ENCODE results near the gene SDF2L1. TPM values are rescaled to one million over a fixed set of nuclear protein-coding genes. Genes with fewer than 3 reads are reported as not detected.

SDF2L1 gene
- polyA plus RNA-seq, 1 donor: 37.5 TPM

GRCh38 chr22:21661991-21662390, 19.9 kb downstream of the SDF2L1 start:
- Histone ChIP-seq H3K9me3 (ENCODE audit: control insufficient read depth, low read depth, low read length) (peaks cover 2% of the 10 kb centered on the region), H3K4me1 (ENCODE audit: control insufficient read depth, insufficient read depth, low read length) (peaks cover 16% of the 10 kb centered on the region)
- no CpG with 5 or more reads among the region's 5 CpGs for WGBS (ENCODE audit: insufficient coverage, low lambda C conversion rate)

GRCh38 chr22:21663738-21664137, 21.6 kb downstream of the SDF2L1 start:
- H3K4me3 ChIP-seq (ENCODE audit: low read length): no peak overlapping the region
- DNase-seq: no peak
- no CpG with 5 or more reads among the region's 2 CpGs for WGBS (ENCODE audit: insufficient coverage, low lambda C conversion rate)
- no peak overlapping the region for H3K27ac ChIP-seq (ENCODE audit: low read length)
- H3K27me3 ChIP-seq (ENCODE audit: control insufficient read depth, insufficient read depth, low read length): peaks cover 4% of the 10 kb centered on the region
- peaks cover 5% of the 10 kb centered on the region for H3K4me1 ChIP-seq (ENCODE audit: control insufficient read depth, insufficient read depth, low read length)
- no peaks in the 10 kb centered on the region for H3K9me3 ChIP-seq (ENCODE audit: control insufficient read depth, low read depth, low read length)
- H3K36me3 ChIP-seq (ENCODE audit: control insufficient read depth, insufficient read depth, low read length): no peaks in the 10 kb centered on the region

More at GRCh38 chr22:21661991-21662390, 19.9 kb downstream of the SDF2L1 start:
- peaks cover 4% of the 10 kb centered on the region for H3K27me3 ChIP-seq (ENCODE audit: control insufficient read depth, insufficient read depth, low read length)
- no peak for DNase-seq
- H3K27ac ChIP-seq (ENCODE audit: low read length): no peak overlapping the region
- H3K36me3 ChIP-seq (ENCODE audit: control insufficient read depth, insufficient read depth, low read length): no peaks in the 10 kb centered on the region
- no peak overlapping the region for H3K4me3 ChIP-seq (ENCODE audit: low read length)

GRCh38 chr22:21665047-21665851, 23.1 kb downstream of the SDF2L1 start:
- Histone ChIP-seq H3K4me1 (ENCODE audit: control insufficient read depth, insufficient read depth, low read length) (peaks cover 5% of the 10 kb centered on the region), H3K36me3 (ENCODE audit: control insufficient read depth, insufficient read depth, low read length) (no peaks in the 10 kb centered on the region), H3K27ac (ENCODE audit: low read length) (peak overlapping the region; percentile 94), H3K9me3 (ENCODE audit: control insufficient read depth, low read depth, low read length) (no peaks in the 10 kb centered on the region), H3K27me3 (ENCODE audit: control insufficient read depth, insufficient read depth, low read length) (peaks cover 4% of the 10 kb centered on the region), H3K4me3 (ENCODE audit: low read length) (peak overlapping the region; percentile 89)
- no peak for DNase-seq
- WGBS (ENCODE audit: insufficient coverage, low lambda C conversion rate): no CpG with 5 or more reads among the region's 26 CpGs

- peak overlapping the region; percentile 94 for H3K27ac ChIP-seq (ENCODE audit: low read length)
- H3K9me3 ChIP-seq (ENCODE audit: control insufficient read depth, low read depth, low read length): no peaks in the 10 kb centered on the region
- peaks cover 12% of the 10 kb centered on the region for H3K36me3 ChIP-seq (ENCODE audit: control insufficient read depth, insufficient read depth, low read length)
- H3K4me3 ChIP-seq (ENCODE audit: low read length): peak overlapping the region; percentile 89
- peaks cover 5% of the 10 kb centered on the region for H3K4me1 ChIP-seq (ENCODE audit: control insufficient read depth, insufficient read depth, low read length)
- WGBS (ENCODE audit: insufficient coverage, low lambda C conversion rate): 40% methylated on average over 1 of the region's 16 CpGs
- DNase-seq: peak in 1 of 2 donors; percentile 24
- H3K27me3 ChIP-seq (ENCODE audit: control insufficient read depth, insufficient read depth, low read length): no peaks in the 10 kb centered on the region
Measured at GRCh38 chr22:21666786-21667185, 24.7 kb downstream of the SDF2L1 start.

- Histone ChIP-seq H3K27ac (ENCODE audit: low read length) (peak overlapping the region; percentile 55), H3K36me3 (ENCODE audit: control insufficient read depth, insufficient read depth, low read length) (peaks cover 35% of the 10 kb centered on the region), H3K9me3 (ENCODE audit: control insufficient read depth, low read depth, low read length) (no peaks in the 10 kb centered on the region), H3K27me3 (ENCODE audit: control insufficient read depth, insufficient read depth, low read length) (no peaks in the 10 kb centered on the region), H3K4me3 (ENCODE audit: low read length) (no peak overlapping the region), H3K4me1 (ENCODE audit: control insufficient read depth, insufficient read depth, low read length) (peaks cover 5% of the 10 kb centered on the region)
- WGBS (ENCODE audit: insufficient coverage, low lambda C conversion rate): no CpG with 5 or more reads among the region's 9 CpGs
- no peak for DNase-seq
Measured at GRCh38 chr22:21669026-21669425, 26.9 kb downstream of the SDF2L1 start.

- peaks cover 4% of the 10 kb centered on the region for H3K9me3 ChIP-seq (ENCODE audit: control insufficient read depth, low read depth, low read length)
- WGBS (ENCODE audit: insufficient coverage, low lambda C conversion rate): 80% methylated on average over 1 of the region's 6 CpGs
- peaks cover 52% of the 10 kb centered on the region for H3K36me3 ChIP-seq (ENCODE audit: control insufficient read depth, insufficient read depth, low read length)
Measured at GRCh38 chr22:21672107-21672629, 30.1 kb downstream of the SDF2L1 start.

GRCh38 chr22:21673534-21674321, 31.6 kb downstream of the SDF2L1 start:
- no peak for DNase-seq
- no peak overlapping the region for H3K27ac ChIP-seq (ENCODE audit: low read length)
- H3K9me3 ChIP-seq (ENCODE audit: control insufficient read depth, low read depth, low read length): peaks cover 10% of the 10 kb centered on the region
- no peaks in the 10 kb centered on the region for H3K27me3 ChIP-seq (ENCODE audit: control insufficient read depth, insufficient read depth, low read length)
- no peaks in the 10 kb centered on the region for H3K4me1 ChIP-seq (ENCODE audit: control insufficient read depth, insufficient read depth, low read length)
- H3K4me3 ChIP-seq (ENCODE audit: low read length): no peak overlapping the region
- peaks cover 52% of the 10 kb centered on the region for H3K36me3 ChIP-seq (ENCODE audit: control insufficient read depth, insufficient read depth, low read length)
- WGBS (ENCODE audit: insufficient coverage, low lambda C conversion rate): no CpG with 5 or more reads among the region's 12 CpGs

More at GRCh38 chr22:21672107-21672629, 30.1 kb downstream of the SDF2L1 start:
- Histone ChIP-seq H3K27me3 (ENCODE audit: control insufficient read depth, insufficient read depth, low read length) (no peaks in the 10 kb centered on the region), H3K27ac (ENCODE audit: low read length) (no peak overlapping the region), H3K4me3 (ENCODE audit: low read length) (no peak overlapping the region), H3K4me1 (ENCODE audit: control insufficient read depth, insufficient read depth, low read length) (no peaks in the 10 kb centered on the region)
- DNase-seq: no peak

GRCh38 chr22:21674638-21675245, 32.6 kb downstream of the SDF2L1 start:
- H3K36me3 ChIP-seq (ENCODE audit: control insufficient read depth, insufficient read depth, low read length): peaks cover 55% of the 10 kb centered on the region
- WGBS (ENCODE audit: insufficient coverage, low lambda C conversion rate): no CpG with 5 or more reads among the region's 12 CpGs
- no peak overlapping the region for H3K4me3 ChIP-seq (ENCODE audit: low read length)
- peaks cover 10% of the 10 kb centered on the region for H3K9me3 ChIP-seq (ENCODE audit: control insufficient read depth, low read depth, low read length)
- no peak for DNase-seq
- H3K27me3 ChIP-seq (ENCODE audit: control insufficient read depth, insufficient read depth, low read length): no peaks in the 10 kb centered on the region
- H3K4me1 ChIP-seq (ENCODE audit: control insufficient read depth, insufficient read depth, low read length): no peaks in the 10 kb centered on the region
- H3K27ac ChIP-seq (ENCODE audit: low read length): no peak overlapping the region

- no peak overlapping the region for H3K4me3 ChIP-seq (ENCODE audit: low read length)
- no CpG with 5 or more reads among the region's 15 CpGs for WGBS (ENCODE audit: insufficient coverage, low lambda C conversion rate)
- H3K4me1 ChIP-seq (ENCODE audit: control insufficient read depth, insufficient read depth, low read length): no peaks in the 10 kb centered on the region
- DNase-seq: no peak
- no peaks in the 10 kb centered on the region for H3K27me3 ChIP-seq (ENCODE audit: control insufficient read depth, insufficient read depth, low read length)
- H3K36me3 ChIP-seq (ENCODE audit: control insufficient read depth, insufficient read depth, low read length): peaks cover 51% of the 10 kb centered on the region
- peaks cover 10% of the 10 kb centered on the region for H3K9me3 ChIP-seq (ENCODE audit: control insufficient read depth, low read depth, low read length)
- H3K27ac ChIP-seq (ENCODE audit: low read length): no peak overlapping the region
Measured at GRCh38 chr22:21677606-21678443, 35.7 kb downstream of the SDF2L1 start.

Measured in large intestine (tissue), 3 donors.